CD4-positive, alpha-beta memory T cell (primary cell): Measurements from ENCODE around the gene HACD2. TPM values are rescaled to one million over a fixed set of nuclear protein-coding genes. Genes with fewer than 3 reads are reported as not detected.
A peak's percentile ranks its signal among the peaks of the same experiment; 100 is the strongest.

Source experiments
- CTCF ChIA-PET: fragments of 350-600 bp; sonication (Branson Sonifier 250); formaldehyde crosslinking; loops from one replicate; lab custom pipeline; 2021; ENCODE audit warnings: inconsistent platforms; ENCODE audit not compliant: partially characterized antibody; lab: Charles Lee
- POLR2A ChIA-PET: fragments of 350-600 bp; sonication (Branson Sonifier 250); formaldehyde crosslinking; loops from one replicate; lab custom pipeline; 2021; ENCODE audit not compliant: partially characterized antibody; lab: Charles Lee
- DNase-seq, 5 donors: peaks; one replicate each; pipeline versions ENCODE4 v3.0.0 to v3.0.0-alpha.2; 2020 to 2022; ENCODE audit warnings: mixed read lengths in 1 of 5
- H3K27ac ChIP-seq: one replicate; pipeline ENCODE4 v1.7.0; 2013; ENCODE audit warnings: low read depth, low read length
- H3K27me3 ChIP-seq: 2 replicates; pipeline ENCODE4 v1.7.0; 2013; ENCODE audit warnings: mild to moderate bottlenecking, low read length, moderate library complexity; ENCODE audit not compliant: insufficient read depth
- H3K36me3 ChIP-seq: 2 replicates; pipeline ENCODE4 v1.7.0; 2013; ENCODE audit warnings: mild to moderate bottlenecking, low read length, moderate library complexity; ENCODE audit not compliant: insufficient read depth
- H3K4me1 ChIP-seq: 2 replicates; pipeline ENCODE4 v1.7.0; 2013; ENCODE audit warnings: mild to moderate bottlenecking, low read length, moderate library complexity; ENCODE audit not compliant: insufficient read depth
- H3K4me3 ChIP-seq, 2 donors: one replicate each; pipeline ENCODE4 v1.7.0; 2013; ENCODE audit warnings: low read length in 2 of 2, mild to moderate bottlenecking in 1 of 2
- H3K9me3 ChIP-seq, 2 donors: one replicate each; pipeline ENCODE4 v1.7.0; 2013; ENCODE audit warnings: low read length in 2 of 2, control low read depth in 1 of 2; ENCODE audit not compliant: control insufficient read depth in 1 of 2
- H3K27ac Mint-ChIP-seq, 7 donors: one replicate each; pipeline ENCODE4 v1.8.0; 2020 to 2021; ENCODE audit warnings: mixed read lengths in 7 of 7, mild to moderate bottlenecking in 6 of 7, inconsistent platforms in 3 of 7, moderate library complexity in 3 of 7
- H3K27me3 Mint-ChIP-seq, 2 donors: one replicate each; pipeline ENCODE4 v1.8.0; 2020 to 2021; ENCODE audit warnings: mixed read lengths in 2 of 2
- H3K36me3 Mint-ChIP-seq, 2 donors: one replicate each; pipeline ENCODE4 v1.8.0; 2020 to 2021; ENCODE audit warnings: mixed read lengths in 2 of 2, inconsistent platforms in 1 of 2, mild to moderate bottlenecking in 1 of 2
- H3K4me1 Mint-ChIP-seq, 4 donors: one replicate each; pipeline ENCODE4 v1.8.0; 2020 to 2021; ENCODE audit warnings: mixed read lengths in 4 of 4, mild to moderate bottlenecking in 1 of 4
- H3K4me3 Mint-ChIP-seq, 8 donors: one replicate each; pipeline ENCODE4 v1.8.0; 2020 to 2021; ENCODE audit warnings: mixed read lengths in 8 of 8, mild to moderate bottlenecking in 7 of 8, moderate library complexity in 6 of 8, inconsistent platforms in 3 of 8
- H3K9me3 Mint-ChIP-seq, 8 donors: one replicate each; pipeline ENCODE4 v1.8.0; 2020 to 2021; ENCODE audit warnings: mixed read lengths in 8 of 8, mild to moderate bottlenecking in 5 of 8, inconsistent platforms in 3 of 8, moderate library complexity in 1 of 8
- intact Hi-C: fragments of 100-400 bp; cut with micrococcal nuclease; formaldehyde crosslinking; loops from one replicate; pipeline ENCODE4 v1.15.1; 2023
- polyA plus RNA-seq, 2 donors: library from polyadenylated mRNA; unstranded; fragments of 300-500 nt; fragmentation: Illumina TruSeq; gene quantifications; one replicate each; pipeline ENCODE4 v1.2.3, GENCODE V29; 2021
- total RNA-seq, 2 experiments: library from RNA; stranded (reverse); gene quantifications; one replicate each; pipeline ENCODE4 v1.2.3, GENCODE V29; 2021

The HACD2 gene
- total and polyA plus RNA-seq, 4 experiments from 2014 or later = 26.0 to 38.0 (median 28.2) TPM

- H3K27ac Mint-ChIP-seq = no peak overlapping the region
- DNase-seq = peak in 4 of 5 donors; percentile 6 to 47 (median 14)
- H3K9me3 ChIP-seq = peaks cover 0 to 3% of the 10 kb centered on the region in 2 donors
- H3K9me3 Mint-ChIP-seq = peaks cover 0 to 14% (median 8%) of the 10 kb centered on the region in 8 donors
- no peaks in the 10 kb centered on the region for H3K27me3 ChIP-seq
- intact Hi-C loops = loop anchor here (10.0 kb wide), 1 partner anchor 1171 kb away; the partner anchor contains the start of gene WDR5B
- H3K36me3 ChIP-seq = no peaks in the 10 kb centered on the region
- H3K4me3 Mint-ChIP-seq = no peak overlapping the region
- H3K4me1 Mint-ChIP-seq = peaks cover 20 to 29% (median 22%) of the 10 kb centered on the region in 4 donors
- peak overlapping the region; percentile 78 for H3K27ac ChIP-seq
- peak overlapping the region; percentile 80 to 99 for H3K4me3 ChIP-seq
- H3K27me3 Mint-ChIP-seq = no peaks in the 10 kb centered on the region
- ChIA-PET POLR2A (interaction anchor here (1.5 to 1.9 kb wide), 3 partner anchors 9 to 1789 kb away, joined by 4 read pairs; partner anchors contain the start of gene ZNF148), CTCF (no interaction called here)
- H3K4me1 ChIP-seq = peaks cover 38% of the 10 kb centered on the region
- peaks cover 11 to 19% of the 10 kb centered on the region in 2 donors for H3K36me3 Mint-ChIP-seq
Measured at GRCh38 chr3:123586131-123586530, 1.3 kb upstream of the HACD2 start.

- H3K27ac ChIP-seq = peak overlapping the region; percentile 78
- Mint-ChIP-seq H3K9me3 (peaks cover 0 to 2% (median 0%) of the 10 kb centered on the region in 8 donors), H3K27ac (peak overlapping the region in 6 of 7 donors; percentile 76 to 94 (median 87)), H3K27me3 (no peaks in the 10 kb centered on the region), H3K4me3 (peak overlapping the region in 5 of 8 donors; percentile 88 to 93 (median 92)), H3K36me3 (peaks cover 18 to 23% of the 10 kb centered on the region in 2 donors), H3K4me1 (peaks cover 19 to 28% (median 22%) of the 10 kb centered on the region in 4 donors)
- H3K27me3 ChIP-seq = no peaks in the 10 kb centered on the region
- CTCF ChIA-PET = interaction anchor here (1.0 to 1.3 kb wide), 3 partner anchors 18 to 26 kb away, joined by 3 read pairs; no protein-coding TSS in a partner anchor
- POLR2A ChIA-PET = interaction anchor here (0.6 to 1.9 kb wide), 5 partner anchors 11 to 1924 kb away, joined by 4 to 7 read pairs (median 4); partner anchors contain the start of genes HCLS1, SEC22A and ZNF148
- peak in 2 of 5 donors; percentile 4 to 5 for DNase-seq
- H3K4me1 ChIP-seq = peaks cover 38% of the 10 kb centered on the region
- intact Hi-C loops = loop anchor here (2.0 to 10.0 kb wide), 2 partner anchors 376 to 1170 kb away; partner anchors contain the start of genes CCDC14 and WDR5B
- H3K4me3 ChIP-seq = peak overlapping the region; percentile 80 to 99
- H3K36me3 ChIP-seq = peaks cover 6% of the 10 kb centered on the region
- H3K9me3 ChIP-seq = no peaks in the 10 kb centered on the region
Measured at GRCh38 chr3:123584284-123584987, 417 bp downstream of the HACD2 start.

- Histone ChIP-seq H3K27ac (no peak overlapping the region), H3K36me3 (peaks cover 8% of the 10 kb centered on the region), H3K27me3 (no peaks in the 10 kb centered on the region), H3K4me1 (peaks cover 38% of the 10 kb centered on the region), H3K9me3 (no peaks in the 10 kb centered on the region), H3K4me3 (no peak overlapping the region)
- POLR2A ChIA-PET = interaction anchor here (0.9 to 1.8 kb wide), 2 partner anchors 382 to 1923 kb away, joined by 6 to 7 read pairs; partner anchors contain the start of genes HCLS1 and SEC22A
- no peaks in the 10 kb centered on the region for H3K27me3 Mint-ChIP-seq
- peak overlapping the region in 6 of 8 donors; percentile 30 to 93 (median 78) for H3K4me3 Mint-ChIP-seq
- peaks cover 19 to 28% (median 22%) of the 10 kb centered on the region in 4 donors for H3K4me1 Mint-ChIP-seq
- no peak for DNase-seq
- CTCF ChIA-PET = interaction anchor here (1.0 to 1.3 kb wide), 3 partner anchors 18 to 25 kb away, joined by 3 read pairs; no protein-coding TSS in a partner anchor
- H3K9me3 Mint-ChIP-seq = no peaks in the 10 kb centered on the region
- H3K36me3 Mint-ChIP-seq = peaks cover 23% of the 10 kb centered on the region in 2 donors
- no peak overlapping the region for H3K27ac Mint-ChIP-seq
- intact Hi-C loops = loop anchor here (10.0 kb wide), 1 partner anchor 1169 kb away; the partner anchor contains the start of gene WDR5B
Measured at GRCh38 chr3:123583561-123583960, 1.3 kb downstream of the HACD2 start.

GRCh38 chr3:123582315-123582714 is 2.5 kb downstream of the HACD2 start:
- Histone ChIP-seq H3K4me1 (peaks cover 38% of the 10 kb centered on the region), H3K36me3 (peaks cover 8% of the 10 kb centered on the region), H3K27me3 (no peaks in the 10 kb centered on the region), H3K27ac (no peak overlapping the region), H3K9me3 (no peaks in the 10 kb centered on the region), H3K4me3 (no peak overlapping the region)
- Mint-ChIP-seq H3K36me3 (peaks cover 27 to 29% of the 10 kb centered on the region in 2 donors), H3K4me1 (peaks cover 20 to 25% (median 22%) of the 10 kb centered on the region in 4 donors), H3K27ac (peak overlapping the region in 1 of 7 donors; percentile 51), H3K27me3 (no peaks in the 10 kb centered on the region), H3K9me3 (no peaks in the 10 kb centered on the region), H3K4me3 (peak overlapping the region in 1 of 8 donors; percentile 53)
- intact Hi-C loops = loop anchor here (10.0 kb wide), 1 partner anchor 1168 kb away; the partner anchor contains the start of gene WDR5B
- CTCF ChIA-PET = interaction anchor here (0.6 to 2.5 kb wide), 3 partner anchors 22 to 1750 kb away, joined by 3 to 10 read pairs (median 5); no protein-coding TSS in a partner anchor
- POLR2A ChIA-PET = no interaction called here
- DNase-seq = no peak

GRCh38 chr3:123576122-123576521 is 8.7 kb downstream of the HACD2 start:
- Histone ChIP-seq H3K27me3 (no peaks in the 10 kb centered on the region), H3K36me3 (peaks cover 8% of the 10 kb centered on the region), H3K9me3 (no peaks in the 10 kb centered on the region), H3K4me1 (no peaks in the 10 kb centered on the region), H3K4me3 (no peak overlapping the region), H3K27ac (no peak overlapping the region)
- H3K4me3 Mint-ChIP-seq = no peak overlapping the region
- no peaks in the 10 kb centered on the region for H3K27me3 Mint-ChIP-seq
- intact Hi-C loops = no loop called here
- H3K9me3 Mint-ChIP-seq = no peaks in the 10 kb centered on the region
- peaks cover 0 to 13% (median 8%) of the 10 kb centered on the region in 4 donors for H3K4me1 Mint-ChIP-seq
- peaks cover 29 to 37% of the 10 kb centered on the region in 2 donors for H3K36me3 Mint-ChIP-seq
- H3K27ac Mint-ChIP-seq = peak overlapping the region in 1 of 7 donors; percentile 37
- ChIA-PET POLR2A (no interaction called here), CTCF (interaction anchor here (1.3 to 1.7 kb wide), 3 partner anchors 16 to 25 kb away, joined by 4 to 8 read pairs (median 6); no protein-coding TSS in a partner anchor)
- DNase-seq = no peak

- Mint-ChIP-seq H3K36me3 (peaks cover 12 to 23% of the 10 kb centered on the region in 2 donors), H3K4me1 (peaks cover 0 to 12% (median 8%) of the 10 kb centered on the region in 4 donors), H3K27me3 (no peaks in the 10 kb centered on the region), H3K9me3 (no peaks in the 10 kb centered on the region), H3K27ac (no peak overlapping the region), H3K4me3 (no peak overlapping the region)
- DNase-seq = no peak
- intact Hi-C loops = no loop called here
- ChIA-PET CTCF (interaction anchor here (0.7 to 2.3 kb wide), 4 partner anchors 9 to 13 kb away, joined by 3 to 17 read pairs (median 4); no protein-coding TSS in a partner anchor), POLR2A (no interaction called here)
- no peaks in the 10 kb centered on the region for H3K9me3 ChIP-seq
- H3K27me3 ChIP-seq = no peaks in the 10 kb centered on the region
- H3K27ac ChIP-seq = no peak overlapping the region
- H3K4me1 ChIP-seq = no peaks in the 10 kb centered on the region
- H3K4me3 ChIP-seq = no peak overlapping the region
- no peaks in the 10 kb centered on the region for H3K36me3 ChIP-seq
Measured at GRCh38 chr3:123571973-123572365, 12.9 kb downstream of the HACD2 start.
